HepG2 (cell line): ENCODE data around the gene TFPI. TPM values are rescaled to one million over a fixed set of nuclear protein-coding genes. Genes with fewer than 3 reads are reported as not detected.

Experiments used
- ATAC-seq: fragments of 200-7000 bp; cut with Tn5 transposase; 3 replicates; pipeline ENCODE4 v1.9.1; 2020; ENCODE audit warnings: mild to moderate bottlenecking, moderate library complexity
- BruUV-seq: library from RNA; stranded (reverse); fragments of 400-500 nt; replicated peaks from 2 replicates; lab custom pipeline; 2021; lab: Mats Ljungman, UMichigan
- CTCF ChIA-PET: fragments of 300-600 bp; formaldehyde crosslinking; extraction: SDS; loops from one replicate; lab custom pipeline; 2021; ENCODE audit warnings: low total read pairs, inconsistent platforms, low intra/inter-chr PET ratio; lab: Yijun Ruan, JAX
- POLR2A ChIA-PET: fragments of 350-600 bp; sonication (Branson Sonifier 250); formaldehyde crosslinking; loops from one replicate; lab custom pipeline; 2020; ENCODE audit warnings: antibody characterized with exemption, inconsistent platforms; lab: Yijun Ruan, JAX
- DNase-seq: peaks from one replicate; pipeline ENCODE4 v3.0.0-alpha.2; 2015; ENCODE audit warnings: low spot score
- FAIRE-seq: peaks from 3 replicates; lab custom pipeline; 2011; peaks lifted over from hg19 to GRCh38; lab: Jason Lieb, UNC
- H2AFZ ChIP-seq: one replicate; pipeline ENCODE4 v1.6.1; 2011; ENCODE audit warnings: low read length, inconsistent platforms
- H3K27ac ChIP-seq: fragments of 300-600 bp; 3 replicates; pipeline ENCODE4 v1.8.0; 2011; ENCODE audit warnings: mixed run types, mild to moderate bottlenecking, mixed read lengths, low read length, inconsistent platforms; ENCODE audit not compliant: insufficient read depth; ENCODE audit errors: extremely low read length
- H3K27me3 ChIP-seq, 2 experiments: fragments of 200-600 bp in 1 of 2; 2 replicates in 1 of 2; 3 replicates in 1 of 2; pipeline versions ENCODE4 v1.6.0 to v1.8.0; 2011; ENCODE audit warnings: low read length in 2 of 2, mild to moderate bottlenecking in 2 of 2, moderate library complexity in 2 of 2, inconsistent platforms in 1 of 2; ENCODE audit not compliant: insufficient read depth in 2 of 2, control insufficient read depth in 1 of 2
- H3K36me3 ChIP-seq, 2 experiments: fragments of 200-600 bp in 1 of 2; replicated peaks in 1 of 2; 2 replicates in 1 of 2; 3 replicates in 1 of 2; pipeline versions ENCODE4 v1.5.1 to v1.8.0; 2011; ENCODE audit warnings: low read length in 2 of 2, inconsistent platforms in 1 of 2; ENCODE audit not compliant: insufficient read depth in 2 of 2, control insufficient read depth in 1 of 2
- H3K4me1 ChIP-seq: 2 replicates; pipeline ENCODE4 v1.5.1; 2012; ENCODE audit warnings: low read length, inconsistent platforms; ENCODE audit not compliant: insufficient read depth
- H3K4me2 ChIP-seq: 2 replicates; pipeline ENCODE4 v1.6.0; 2011; ENCODE audit warnings: low read depth, low read length, inconsistent platforms
- H3K4me3 ChIP-seq, 3 experiments: fragments of 200-600 bp in 1 of 3; sonication (generic), shearing (Covaris generic) in 1 of 3; replicated peaks in 1 of 3; 2 replicates each; pipeline ENCODE4 v1.5.1; 2011 to 2016; ENCODE audit warnings: low read length in 3 of 3, inconsistent platforms in 2 of 3, low read depth in 2 of 3, mild to moderate bottlenecking in 2 of 3, control low read depth in 1 of 3, mixed read lengths in 1 of 3; ENCODE audit not compliant: insufficient read depth in 1 of 3
- H3K79me2 ChIP-seq: one replicate; pipeline ENCODE4 v1.6.1; 2011; ENCODE audit warnings: low read length, inconsistent platforms; ENCODE audit not compliant: insufficient read depth
- H3K9ac ChIP-seq: 2 replicates; pipeline ENCODE4 v1.6.0; 2011; ENCODE audit warnings: mild to moderate bottlenecking, low read depth, low read length, inconsistent platforms; ENCODE audit not compliant: insufficient read depth
- H3K9me3 ChIP-seq: 2 replicates; pipeline ENCODE4 v1.5.1; 2012; ENCODE audit warnings: mild to moderate bottlenecking, low read length
- H4K20me1 ChIP-seq: 2 replicates; pipeline ENCODE4 v1.6.0; 2011; ENCODE audit warnings: inconsistent platforms, mild to moderate bottlenecking, low read length, moderate library complexity; ENCODE audit not compliant: insufficient read depth
- RFXANK ChIP-seq: IDR thresholded peaks from 2 replicates; pipeline ENCODE4 v1.6.1; 2016
- SIX1 ChIP-seq: sonication (generic); formaldehyde crosslinking; IDR thresholded peaks from 2 replicates; pipeline ENCODE4 v1.4.0; 2020; ENCODE audit warnings: missing genetic modification reagents, borderline replicate concordance
- SRSF9 ChIP-seq: fragments of 200-400 bp; formaldehyde crosslinking; IDR thresholded peaks from 2 replicates; pipeline ENCODE4 v1.6.1; 2018; ENCODE audit warnings: borderline replicate concordance, mild to moderate bottlenecking, low read depth, low read length; ENCODE audit not compliant: insufficient read depth, poor library complexity, severe bottlenecking
- THYN1 ChIP-seq: sonication (generic); formaldehyde crosslinking; IDR thresholded peaks from 2 replicates; pipeline ENCODE4 v1.8.1; 2023; ENCODE audit warnings: low read depth, mild to moderate bottlenecking, moderate library complexity, missing genetic modification reagents, borderline replicate concordance
- YEATS4 ChIP-seq: sonication (generic); formaldehyde crosslinking; IDR thresholded peaks from 2 replicates; pipeline ENCODE4 v1.4.0; 2020; ENCODE audit warnings: missing genetic modification reagents, borderline replicate concordance
- ZNF30 ChIP-seq: sonication (generic); formaldehyde crosslinking; IDR thresholded peaks from 2 replicates; pipeline ENCODE4 v1.5.0; 2020; ENCODE audit warnings: mild to moderate bottlenecking, missing genetic modification reagents
- ZNF337 ChIP-seq: sonication (generic); formaldehyde crosslinking; IDR thresholded peaks from 2 replicates; pipeline ENCODE4 v1.5.1; 2020; ENCODE audit warnings: missing genetic modification reagents, low read depth, mild to moderate bottlenecking, borderline replicate concordance
- WGBS: methylation state at CpG from one replicate; pipeline ENCODE4 v1.1.6; 2017; ENCODE audit warnings: low lambda C conversion rate; 5-methylcytosine and 5-hydroxymethylcytosine counted together
- in situ Hi-C: cut with HindIII; loops from 2 replicates; pipeline ENCODE4 v1.10.0; 2017; ENCODE audit warnings: low pct_unique_long_range_greater_than_20kb; ENCODE audit not compliant: extremely low pct_ligation_motif_present
- intact Hi-C: fragments of 100-400 bp; cut with micrococcal nuclease; formaldehyde crosslinking; loops from one replicate; pipeline ENCODE4 v1.10.0; 2022; ENCODE audit not compliant: unreplicated experiment
- polyA plus RNA-seq, 8 experiments: library from polyadenylated mRNA; depleted of rRNA in 3 of 8; stranded (reverse) in 7 of 8; unstranded in 1 of 8; fragments of >200 nt; fragmentation: Illumina TruSeq in 4 of 8; extraction: Trizol in 4 of 8; gene quantifications; 2 replicates each; pipeline versions ENCODE4 v1.2.1 to v1.2.3, GENCODE V29; 2011 to 2016; ENCODE audit warnings: low read depth in 4 of 8, missing spikeins in 1 of 8, mixed read lengths in 1 of 8; ENCODE audit not compliant: insufficient read depth in 1 of 8
- total RNA-seq, 5 experiments: library from RNA; depleted of rRNA; stranded (reverse); fragments of >200 nt; fragmentation: Illumina TruSeq; extraction: Trizol; gene quantifications; 2 replicates each; pipeline ENCODE4 v1.2.3, GENCODE V29; 2016; ENCODE audit warnings: low read depth in 1 of 5

The TFPI gene
- total and polyA plus RNA-seq, 2 of the 13 experiments (the other 11 are each of a cell fraction or from before 2014, with no cell fraction given), result 301 to 436 TPM

DNA sequence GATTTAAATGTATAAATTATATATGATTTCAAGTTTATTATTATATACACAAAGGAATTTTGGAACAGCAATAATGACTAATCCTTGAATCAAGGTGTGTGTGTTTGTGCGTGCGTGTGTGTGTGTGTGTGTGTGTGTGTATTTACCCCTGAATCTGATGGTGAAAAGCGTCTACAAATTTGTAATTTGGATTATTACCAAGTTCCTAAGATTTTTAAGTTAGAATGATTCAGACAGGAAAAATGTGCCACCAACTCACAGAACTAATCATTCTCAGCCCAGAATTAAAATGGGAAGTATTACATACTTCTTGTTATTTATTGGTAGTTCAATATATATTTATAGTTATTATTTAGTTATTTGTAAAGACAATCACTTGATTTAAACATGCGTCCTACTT lies 118.5 kb downstream of the TFPI start:
- Histone ChIP-seq H4K20me1 (no peaks in the 10 kb centered on the region), H3K27ac (no peak overlapping the region), H3K36me3 (no peaks in the 10 kb centered on the region), H3K4me2 (no peak overlapping the region), H3K4me1 (peaks cover 13% of the 10 kb centered on the region; the same call in 1 of the 2 replicates), H3K27me3 (no peaks in the 10 kb centered on the region), H3K9me3 (no peaks in the 10 kb centered on the region), H3K79me2 (no peaks in the 10 kb centered on the region), H3K4me3 (no peak overlapping the region), H3K9ac (no peak overlapping the region), H2AFZ (no peak overlapping the region)
- DNase-seq (no peak), ATAC-seq (no peak), FAIRE-seq (no peak)
- ChIA-PET POLR2A (no interaction called here), CTCF (no interaction called here)
- intact Hi-C loops, result no loop called here
- 5% methylated on average over 4 of the region's 4 CpGs for WGBS
- in situ Hi-C loops, result no loop called here
- BruUV-seq, result no TSS peak
- TF ChIP-seq RFXANK (CRISPR knock-in tag), result no peak

DNA sequence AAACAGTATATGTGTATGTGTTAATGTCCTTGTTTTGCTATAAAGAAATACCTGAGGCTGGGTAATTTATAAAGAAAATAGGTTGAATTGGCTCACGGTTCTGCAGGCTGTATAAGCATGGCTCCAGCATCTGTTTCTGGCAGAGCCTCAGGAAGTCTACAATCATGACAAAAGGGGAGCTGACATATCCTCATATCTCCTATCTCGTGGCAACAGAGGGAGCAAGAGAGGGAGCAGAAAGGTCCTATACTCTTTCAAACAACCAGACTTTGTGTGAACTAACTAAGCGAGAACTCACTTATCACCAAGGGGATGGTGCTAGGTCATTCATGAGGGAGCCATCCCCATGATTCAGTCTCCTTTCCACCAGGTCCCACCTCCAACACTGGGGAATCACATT lies 119.2 kb downstream of the TFPI start:
- in situ Hi-C loops (no loop called here), intact Hi-C loops (no loop called here)
- POLR2A ChIA-PET, result no interaction called here

More for the DNA sequence above, 119.2 kb downstream of the TFPI start:
- no peak overlapping the region for H3K4me3 ChIP-seq
- H4K20me1 ChIP-seq, result no peaks in the 10 kb centered on the region
- no peaks in the 10 kb centered on the region for H3K36me3 ChIP-seq
- DNase-seq (no peak), FAIRE-seq (no peak), ATAC-seq (peak; percentile 59)
- H3K9me3 ChIP-seq, result no peaks in the 10 kb centered on the region
- no TSS peak for BruUV-seq
- TF ChIP-seq SIX1 (CRISPR knock-in tag) (no peak), YEATS4 (CRISPR knock-in tag) (no peak), SRSF9 (no peak), ZNF30 (CRISPR knock-in tag) (no peak), ZNF337 (CRISPR knock-in tag) (no peak), THYN1 (CRISPR knock-in tag) (no peak)
- H3K4me1 ChIP-seq, result peaks cover 13% of the 10 kb centered on the region; the same call in 1 of the 2 replicates
- CTCF ChIA-PET, result no interaction called here
- no peak overlapping the region for H2AFZ ChIP-seq
- H3K79me2 ChIP-seq, result no peaks in the 10 kb centered on the region
- 2% methylated on average over 3 of the region's 3 CpGs for WGBS
- H3K4me2 ChIP-seq, result no peak overlapping the region
- no peaks in the 10 kb centered on the region for H3K27me3 ChIP-seq
- H3K27ac ChIP-seq, result no peak overlapping the region
- H3K9ac ChIP-seq, result no peak overlapping the region
